GM20431 (cell line): ENCODE measurements around the gene PDE2A.

Experiments
- in situ Hi-C: fragments of 300-500 bp; cut with MseI, MboI; formaldehyde crosslinking; loops from one replicate; pipeline ENCODE4 v1.15.0; 2020; ENCODE audit warnings: low sequenced_read_pairs; ENCODE audit not compliant: unreplicated experiment

Gene PDE2A

GRCh38 chr11:72665911-72666472 lies 8.2 kb downstream of the PDE2A start:
- in situ Hi-C loops = no loop called here

GRCh38 chr11:72662036-72662435 lies 12.2 kb downstream of the PDE2A start:
- in situ Hi-C loops = no loop called here

GRCh38 chr11:72661486-72661885 lies 12.7 kb downstream of the PDE2A start:
- in situ Hi-C loops = no loop called here

GRCh38 chr11:72658989-72659640 lies 15.1 kb downstream of the PDE2A start:
- in situ Hi-C loops = no loop called here

- in situ Hi-C loops = no loop called here
These were observed 16.7 kb downstream of the PDE2A start for GRCh38 chr11:72657411-72658100.

- in situ Hi-C loops = no loop called here
These were observed 18.2 kb downstream of the PDE2A start for GRCh38 chr11:72655896-72656464.

GRCh38 chr11:72655014-72655413 lies 19.2 kb downstream of the PDE2A start:
- in situ Hi-C loops = no loop called here

- in situ Hi-C loops = no loop called here
These were observed 20.6 kb downstream of the PDE2A start for GRCh38 chr11:72653649-72654048.

- in situ Hi-C loops = no loop called here
These were observed 21.2 kb downstream of the PDE2A start for GRCh38 chr11:72652873-72653630.

- in situ Hi-C loops = no loop called here
These were observed 22.1 kb downstream of the PDE2A start for GRCh38 chr11:72652133-72652532.

- in situ Hi-C loops = no loop called here
These were observed 24.8 kb downstream of the PDE2A start for GRCh38 chr11:72649215-72649976.

- in situ Hi-C loops = no loop called here
These were observed 25.7 kb downstream of the PDE2A start for GRCh38 chr11:72648384-72649136.

GRCh38 chr11:72647882-72648281 lies 26.3 kb downstream of the PDE2A start:
- in situ Hi-C loops = no loop called here

GRCh38 chr11:72646472-72646871 lies 27.8 kb downstream of the PDE2A start:
- in situ Hi-C loops = no loop called here

- in situ Hi-C loops = no loop called here
These were observed 28.2 kb downstream of the PDE2A start for GRCh38 chr11:72646024-72646423.

- in situ Hi-C loops = no loop called here
These were observed 30.7 kb downstream of the PDE2A start for GRCh38 chr11:72643547-72643946.

- in situ Hi-C loops = no loop called here
These were observed 31.2 kb downstream of the PDE2A start for GRCh38 chr11:72642884-72643522.

GRCh38 chr11:72642043-72642883 lies 32.0 kb downstream of the PDE2A start:
- in situ Hi-C loops = no loop called here
